ENCODE data around the gene ISM1.

The ISM1 gene

GRCh38 chr20:13297147-13297899 is 76.2 kb downstream of the ISM1 start:
- Histone ChIP-seq H4K20me1 (ENCODE audit: insufficient read depth, low read length) (no peaks in the 10 kb centered on the region), H3F3A (ENCODE audit: insufficient read depth, low read length) (no peaks in the 10 kb centered on the region), H3K27me3 (replicated peaks; ENCODE audit: insufficient read depth, low read length) (no peaks in the 10 kb centered on the region), H3K9me3 (replicated peaks; ENCODE audit: insufficient read depth, low read length) (no peaks in the 10 kb centered on the region), H3K36me3 (replicated peaks; ENCODE audit: insufficient read depth, low read length) (no peaks in the 10 kb centered on the region), H3K4me3 (ENCODE audit: low read length) (no peak overlapping the region), H2AFZ (ENCODE audit: low read length) (no peak overlapping the region), H3K9me2 (replicated peaks; ENCODE audit: insufficient read depth, low read length) (no peaks in the 10 kb centered on the region), H3K9ac (ENCODE audit: low read length) (no peak overlapping the region), H3K4me2 (ENCODE audit: low read depth, low read length) (no peak overlapping the region), H3K27ac (ENCODE audit: low read length) (no peak overlapping the region), H3K4me1 (ENCODE audit: low read length) (no peaks in the 10 kb centered on the region), H3K79me2 (ENCODE audit: low read length) (no peaks in the 10 kb centered on the region)
- DNase-seq = no peak
- TF ChIP-seq EZH2 (optimal IDR thresholded peaks at IDR 0.05; ENCODE audit: low read depth, low read length) (no peak), EZH2phosphoT487 (IDR thresholded peaks at IDR 0.05; ENCODE audit: low read length) (no peak)
- TF ChIP-seq, protein P1, sequence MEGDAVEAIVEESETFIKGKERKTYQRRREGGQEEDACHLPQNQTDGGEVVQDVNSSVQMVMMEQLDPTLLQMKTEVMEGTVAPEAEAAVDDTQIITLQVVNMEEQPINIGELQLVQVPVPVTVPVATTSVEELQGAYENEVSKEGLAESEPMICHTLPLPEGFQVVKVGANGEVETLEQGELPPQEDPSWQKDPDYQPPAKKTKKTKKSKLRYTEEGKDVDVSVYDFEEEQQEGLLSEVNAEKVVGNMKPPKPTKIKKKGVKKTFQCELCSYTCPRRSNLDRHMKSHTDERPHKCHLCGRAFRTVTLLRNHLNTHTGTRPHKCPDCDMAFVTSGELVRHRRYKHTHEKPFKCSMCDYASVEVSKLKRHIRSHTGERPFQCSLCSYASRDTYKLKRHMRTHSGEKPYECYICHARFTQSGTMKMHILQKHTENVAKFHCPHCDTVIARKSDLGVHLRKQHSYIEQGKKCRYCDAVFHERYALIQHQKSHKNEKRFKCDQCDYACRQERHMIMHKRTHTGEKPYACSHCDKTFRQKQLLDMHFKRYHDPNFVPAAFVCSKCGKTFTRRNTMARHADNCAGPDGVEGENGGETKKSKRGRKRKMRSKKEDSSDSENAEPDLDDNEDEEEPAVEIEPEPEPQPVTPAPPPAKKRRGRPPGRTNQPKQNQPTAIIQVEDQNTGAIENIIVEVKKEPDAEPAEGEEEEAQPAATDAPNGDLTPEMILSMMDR (IDR thresholded peaks at IDR 0.05; ENCODE audit: low read length) = no peak

DNA sequence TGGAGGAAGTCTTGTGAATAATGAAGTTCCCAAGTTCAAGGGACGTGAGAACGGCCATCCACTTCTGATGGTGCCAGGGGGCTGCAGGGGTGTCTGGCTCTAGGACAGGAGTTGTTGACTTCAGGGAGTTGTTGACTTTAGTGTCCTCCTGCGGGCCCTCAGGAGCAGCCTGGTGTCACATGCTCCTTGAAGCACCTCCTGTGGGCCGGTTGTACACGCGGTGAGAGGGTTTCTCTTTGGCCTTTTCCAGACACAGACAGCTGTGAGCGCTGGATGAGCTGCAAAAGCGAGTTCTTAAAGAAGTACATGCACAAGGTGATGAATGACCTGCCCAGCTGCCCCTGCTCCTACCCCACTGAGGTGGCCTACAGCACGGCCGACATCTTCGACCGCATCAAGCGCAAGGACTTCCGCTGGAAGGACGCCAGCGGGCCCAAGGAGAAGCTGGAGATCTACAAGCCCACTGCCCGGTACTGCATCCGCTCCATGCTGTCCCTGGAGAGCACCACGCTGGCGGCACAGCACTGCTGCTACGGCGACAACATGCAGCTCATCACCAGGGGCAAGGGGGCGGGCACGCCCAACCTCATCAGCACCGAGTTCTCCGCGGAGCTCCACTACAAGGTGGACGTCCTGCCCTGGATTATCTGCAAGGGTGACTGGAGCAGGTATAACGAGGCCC is 77.8 kb downstream of the ISM1 start:
- Histone ChIP-seq H4K20me1 (ENCODE audit: insufficient read depth, low read length) (no peaks in the 10 kb centered on the region), H3K27ac (ENCODE audit: low read length) (no peak overlapping the region), H3K9me3 (replicated peaks; ENCODE audit: insufficient read depth, low read length) (no peaks in the 10 kb centered on the region), H2AFZ (ENCODE audit: low read length) (no peak overlapping the region), H3K4me1 (ENCODE audit: low read length) (no peaks in the 10 kb centered on the region), H3F3A (ENCODE audit: insufficient read depth, low read length) (no peaks in the 10 kb centered on the region), H3K4me3 (ENCODE audit: low read length) (no peak overlapping the region), H3K9me2 (replicated peaks; ENCODE audit: insufficient read depth, low read length) (no peaks in the 10 kb centered on the region), H3K36me3 (replicated peaks; ENCODE audit: insufficient read depth, low read length) (no peaks in the 10 kb centered on the region), H3K9ac (ENCODE audit: low read length) (no peak overlapping the region), H3K4me2 (ENCODE audit: low read depth, low read length) (no peak overlapping the region), H3K27me3 (replicated peaks; ENCODE audit: insufficient read depth, low read length) (no peaks in the 10 kb centered on the region), H3K79me2 (ENCODE audit: low read length) (no peaks in the 10 kb centered on the region)
- no peak for DNase-seq
- TF ChIP-seq EZH2 (optimal IDR thresholded peaks at IDR 0.05; ENCODE audit: low read depth, low read length) (no peak), EZH2phosphoT487 (IDR thresholded peaks at IDR 0.05; ENCODE audit: low read length) (no peak)
- TF ChIP-seq, protein P1 (IDR thresholded peaks at IDR 0.05; ENCODE audit: low read length) = no peak

GRCh38 chr20:13299401-13299800 is 78.3 kb downstream of the ISM1 start:
- Histone ChIP-seq H3K4me1 (ENCODE audit: low read length) (no peaks in the 10 kb centered on the region), H4K20me1 (ENCODE audit: insufficient read depth, low read length) (no peaks in the 10 kb centered on the region), H3K79me2 (ENCODE audit: low read length) (no peaks in the 10 kb centered on the region), H2AFZ (ENCODE audit: low read length) (no peak overlapping the region), H3K27me3 (replicated peaks; ENCODE audit: insufficient read depth, low read length) (no peaks in the 10 kb centered on the region), H3K36me3 (replicated peaks; ENCODE audit: insufficient read depth, low read length) (no peaks in the 10 kb centered on the region), H3K27ac (ENCODE audit: low read length) (no peak overlapping the region), H3K4me3 (ENCODE audit: low read length) (no peak overlapping the region), H3K4me2 (ENCODE audit: low read depth, low read length) (no peak overlapping the region), H3K9me2 (replicated peaks; ENCODE audit: insufficient read depth, low read length) (no peaks in the 10 kb centered on the region), H3K9me3 (replicated peaks; ENCODE audit: insufficient read depth, low read length) (no peaks in the 10 kb centered on the region), H3K9ac (ENCODE audit: low read length) (no peak overlapping the region), H3F3A (ENCODE audit: insufficient read depth, low read length) (no peaks in the 10 kb centered on the region)
- TF ChIP-seq EZH2 (optimal IDR thresholded peaks at IDR 0.05; ENCODE audit: low read depth, low read length) (no peak), EZH2phosphoT487 (IDR thresholded peaks at IDR 0.05; ENCODE audit: low read length) (no peak)
- TF ChIP-seq, protein P1 (IDR thresholded peaks at IDR 0.05; ENCODE audit: low read length) = no peak
- DNase-seq = no peak

Data from MM.1S (cell line).